Stimulated activated CD4-positive, alpha-beta T cell treated with anti-CD3 and anti-CD28 coated beads, TNF-alpha, amount 100 ng/mL, for 48 hours (primary cell): ENCODE data around the gene ACVR1.
"Not testable (repeated sequence)": the region's sequence is repeated elsewhere in the genome, so short reads cannot be mapped to it uniquely, and the experiment has no call there.

ENCODE experiments used
- DNase-seq, 3 donors: peaks; one replicate each; pipeline ENCODE4 v3.0.0-alpha.2; 2020; ENCODE audit warnings: low read depth in 3 of 3

Gene ACVR1

GRCh38 chr2:157722580-157723234 is 153.4 kb downstream of the ACVR1 start:
- no peak for DNase-seq

DNA sequence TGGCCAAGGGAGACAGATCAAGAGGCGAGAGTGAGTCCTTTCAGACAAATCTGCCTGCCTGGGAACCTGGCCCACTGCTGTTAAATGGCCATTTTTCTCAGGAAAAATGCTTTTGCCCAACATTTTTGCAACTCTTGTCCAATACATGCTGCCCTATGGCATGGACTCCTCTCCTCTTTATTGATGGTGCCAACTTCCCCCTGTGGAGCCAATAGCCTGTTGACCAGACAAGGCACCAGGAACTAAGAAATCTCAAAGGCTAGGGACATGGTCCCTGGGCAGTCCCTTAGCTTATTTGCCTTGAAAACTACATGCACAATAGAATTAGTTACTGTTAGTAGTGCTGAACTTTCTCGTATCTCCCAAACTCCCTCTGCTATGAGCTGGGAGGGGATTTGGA is 155.6 kb downstream of the ACVR1 start:
- DNase-seq = no peak

DNA sequence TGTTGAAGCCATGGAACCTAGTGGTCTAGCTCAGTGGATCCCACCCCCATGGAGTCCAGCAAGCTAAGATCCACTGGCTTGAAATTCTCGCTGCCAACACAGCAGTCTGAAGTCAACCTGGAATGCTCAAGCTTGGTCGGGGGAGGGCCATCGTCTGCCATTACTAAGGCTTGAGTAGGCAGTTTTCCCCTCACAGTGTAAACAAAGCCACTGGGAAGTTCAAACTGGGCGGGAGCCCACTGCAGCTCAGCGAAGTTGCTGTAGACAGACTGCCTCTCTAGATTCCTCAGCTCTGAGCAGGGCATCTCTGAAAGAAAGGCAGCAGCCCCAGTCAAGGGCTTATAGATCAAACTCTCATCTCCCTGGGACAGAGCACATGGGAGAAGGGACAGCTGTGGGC is 171.5 kb downstream of the ACVR1 start:
- DNase-seq = not testable (repeated sequence)

DNA sequence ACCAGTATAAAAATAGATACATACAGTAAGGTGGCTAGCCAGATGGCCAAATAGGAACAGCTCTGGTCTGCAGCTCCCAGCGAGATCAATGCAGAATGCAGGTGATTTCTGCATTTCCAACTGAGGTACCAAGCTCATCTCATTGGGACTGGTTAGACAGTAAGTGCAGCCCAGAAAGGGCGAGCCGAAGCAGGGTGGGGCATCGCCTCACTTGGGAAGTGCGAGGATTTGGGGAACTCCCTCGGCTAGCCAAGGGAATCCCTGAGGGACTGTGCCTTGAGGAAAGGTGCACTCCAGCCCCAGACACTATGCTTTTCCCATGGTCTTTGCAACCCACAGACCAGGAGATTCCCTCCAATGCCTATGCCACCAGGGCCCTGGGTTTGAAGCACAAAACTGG is 172.0 kb downstream of the ACVR1 start:
- not testable (repeated sequence) for DNase-seq

- DNase-seq = no peak
These were observed 176.3 kb downstream of the ACVR1 start for GRCh38 chr2:157699806-157700205.

DNA sequence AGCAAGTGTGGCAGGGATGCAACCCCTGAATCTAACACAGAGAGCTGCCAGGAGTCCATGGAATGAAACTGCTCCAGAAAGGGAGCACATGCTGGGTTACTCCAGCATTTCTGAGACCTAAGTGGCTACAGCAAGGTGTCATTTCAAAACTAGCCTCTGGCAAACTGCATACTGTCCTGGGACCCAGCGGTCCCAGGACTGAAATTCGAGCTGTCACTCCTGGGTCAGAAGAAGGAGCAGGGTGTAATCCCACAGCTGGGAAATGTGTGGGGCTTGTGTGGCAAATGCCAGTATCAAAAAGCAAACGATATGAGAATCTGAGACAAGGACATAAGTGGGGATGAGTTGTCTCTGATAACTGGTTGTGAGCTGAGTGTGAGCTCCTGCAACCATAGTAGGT is 177.1 kb downstream of the ACVR1 start:
- DNase-seq = no peak

GRCh38 chr2:157698430-157698829 is 177.7 kb downstream of the ACVR1 start:
- DNase-seq = no peak

GRCh38 chr2:157696036-157696435 is 180.1 kb downstream of the ACVR1 start:
- DNase-seq = no peak

GRCh38 chr2:157692768-157693167 is 183.4 kb downstream of the ACVR1 start:
- DNase-seq = no peak

GRCh38 chr2:157691695-157692094 is 184.4 kb downstream of the ACVR1 start:
- no peak for DNase-seq

GRCh38 chr2:157691131-157691530 is 185.0 kb downstream of the ACVR1 start:
- DNase-seq = no peak
